Stimulated activated naive CD8-positive, alpha-beta T cell treated with anti-CD3 and anti-CD28 coated beads, Interleukin-15, Interleukin-2, amounts not matched to agents 100 U/mL and 50 U/mL, for 24 hours (primary cell): ENCODE measurements around the gene HIPK4.
"Not testable (repeated sequence)": the region's sequence is repeated elsewhere in the genome, so short reads cannot be mapped to it uniquely, and the experiment has no call there.

Experiments
- ATAC-seq: fragments of 150-1000 bp; cut with Tn5 transposase; one replicate; pipeline ENCODE4 v1.10.0; 2021
- DNase-seq: peaks from one replicate; pipeline ENCODE4 v3.0.0; 2021

HIPK4 gene

GRCh38 chr19:40417643-40417981 is 27.6 kb upstream of the HIPK4 start:
- ATAC-seq (no peak), DNase-seq (no peak)

GRCh38 chr19:40416918-40417642 is 27.1 kb upstream of the HIPK4 start:
- no peak for DNase-seq
- no peak for ATAC-seq

GRCh38 chr19:40415768-40416167 is 25.8 kb upstream of the HIPK4 start:
- no peak for ATAC-seq
- DNase-seq: no peak

GRCh38 chr19:40414542-40415535 is 24.9 kb upstream of the HIPK4 start:
- DNase-seq (no peak), ATAC-seq (no peak)

- DNase-seq: no peak
- no peak for ATAC-seq
Observed at GRCh38 chr19:40413291-40413845, 23.4 kb upstream of the HIPK4 start, which contains the start of gene PRX. Gene PRX, minus strand, starts transcription at chr19:40413378. Its CDS starts 5,446 bp downstream, at chr19:40407932.

GRCh38 chr19:40412866-40413265 is 22.9 kb upstream of the HIPK4 start:
- DNase-seq: no peak
- ATAC-seq: no peak

- ATAC-seq (no peak), DNase-seq (no peak)
Observed at GRCh38 chr19:40411958-40412499, 22.0 kb upstream of the HIPK4 start.

- ATAC-seq: no peak
Observed at GRCh38 chr19:40411125-40411842, 21.3 kb upstream of the HIPK4 start.

GRCh38 chr19:40410030-40410389 is 20.0 kb upstream of the HIPK4 start:
- no peak for DNase-seq
- ATAC-seq: no peak

More at GRCh38 chr19:40411125-40411842, 21.3 kb upstream of the HIPK4 start:
- DNase-seq: no peak

- not testable (repeated sequence) for ATAC-seq
Observed at GRCh38 chr19:40408598-40408925, 18.6 kb upstream of the HIPK4 start.

GRCh38 chr19:40407714-40408597 is 18.0 kb upstream of the HIPK4 start:
- DNase-seq (no peak), ATAC-seq (no peak)

More at GRCh38 chr19:40408598-40408925, 18.6 kb upstream of the HIPK4 start:
- not testable (repeated sequence) for DNase-seq

GRCh38 chr19:40403262-40403984 is 13.4 kb upstream of the HIPK4 start:
- DNase-seq: peak; percentile 88
- ATAC-seq: peak; percentile 71

- DNase-seq: no peak
- ATAC-seq: no peak
Observed at GRCh38 chr19:40400559-40400958, 10.6 kb upstream of the HIPK4 start.

GRCh38 chr19:40398417-40399131 is 8.6 kb upstream of the HIPK4 start:
- peak; percentile 75 for ATAC-seq
- peak; percentile 67 for DNase-seq

- ATAC-seq (no peak), DNase-seq (no peak)
Observed at GRCh38 chr19:40397568-40397906, 7.6 kb upstream of the HIPK4 start.

- no peak for ATAC-seq
- DNase-seq: no peak
Observed at GRCh38 chr19:40396886-40397567, 7.0 kb upstream of the HIPK4 start.

- DNase-seq: no peak
- no peak for ATAC-seq
Observed at GRCh38 chr19:40395956-40396355, 6.0 kb upstream of the HIPK4 start.

GRCh38 chr19:40394816-40395210 is 4.8 kb upstream of the HIPK4 start:
- ATAC-seq: no peak
- DNase-seq: no peak
